Adrenal gland (tissue), 5 donors: ENCODE data around the gene WDR59.

Experiments used
- CTCF ChIP-seq, 6 experiments: fragments of 450-650 bp in 4 of 6; fragments of 200-600 bp in 2 of 6; sonication (generic) in 1 of 6; IDR thresholded peaks; 1 replicate in 5 of 6; 2 replicates in 1 of 6; pipeline versions ENCODE4 v1.5.1 to v1.8.0; 2016 to 2021; ENCODE audit warnings: antibody characterized with exemption in 6 of 6, mild to moderate bottlenecking in 2 of 6, moderate library complexity in 1 of 6
- POLR2A ChIP-seq, 2 donors: fragments of 450-650 bp; IDR thresholded peaks; one replicate each; pipeline ENCODE4 v1.6.1; 2017; ENCODE audit warnings: antibody characterized with exemption in 2 of 2, mild to moderate bottlenecking in 2 of 2, moderate library complexity in 1 of 2
- donor health status: DM: no; HTN: no; CAD: no.

GRCh38 chr16:74975591-74975990 is 9.3 kb downstream of the WDR59 start:
- TF ChIP-seq CTCF (IDR thresholded peaks at IDR 0.05) (no peak), POLR2A (IDR thresholded peaks at IDR 0.05) (no peak)
